ENCODE results near the gene SCAPER. TPM values are rescaled to one million over a fixed set of nuclear protein-coding genes. Genes with fewer than 3 reads are reported as not detected.
A peak's percentile ranks its signal among the peaks of the same experiment; 100 is the strongest.

The SCAPER gene
- total RNA-seq, 1 experiment from 2014 or later, result 10.3 TPM

- TF ChIP-seq TEAD1 (CRISPR knock-in tag; IDR thresholded peaks at IDR 0.05) (peak; percentile 68; the same call in 1 of the 2 replicates), E2F5 (CRISPR knock-in tag; IDR thresholded peaks at IDR 0.05) (peak; percentile 88), ZNF396 (CRISPR knock-in tag; IDR thresholded peaks at IDR 0.05; ENCODE audit: borderline replicate concordance) (no peak), TP53 (CRISPR knock-in tag; IDR thresholded peaks at IDR 0.05) (peak; percentile 94), PRDM15 (CRISPR knock-in tag; IDR thresholded peaks at IDR 0.05) (peak; percentile 41), CREB1 (CRISPR knock-in tag; IDR thresholded peaks at IDR 0.05) (peak; percentile 56; the same call in 1 of the 2 replicates), ZNF232 (CRISPR knock-in tag; IDR thresholded peaks at IDR 0.05) (peak; percentile 46; the same call in 1 of the 2 replicates), ZNF423 (CRISPR knock-in tag; IDR thresholded peaks at IDR 0.05) (no peak), ELF4 (CRISPR knock-in tag; IDR thresholded peaks at IDR 0.05; ENCODE audit: low read depth) (no peak; the same call in none of the 2 replicates), NFE2L1 (CRISPR knock-in tag; IDR thresholded peaks at IDR 0.05) (peak; percentile 81; the same call in 1 of the 2 replicates)
- TF ChIP-seq, protein P1, sequence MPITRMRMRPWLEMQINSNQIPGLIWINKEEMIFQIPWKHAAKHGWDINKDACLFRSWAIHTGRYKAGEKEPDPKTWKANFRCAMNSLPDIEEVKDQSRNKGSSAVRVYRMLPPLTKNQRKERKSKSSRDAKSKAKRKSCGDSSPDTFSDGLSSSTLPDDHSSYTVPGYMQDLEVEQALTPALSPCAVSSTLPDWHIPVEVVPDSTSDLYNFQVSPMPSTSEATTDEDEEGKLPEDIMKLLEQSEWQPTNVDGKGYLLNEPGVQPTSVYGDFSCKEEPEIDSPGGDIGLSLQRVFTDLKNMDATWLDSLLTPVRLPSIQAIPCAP (CRISPR knock-in tag; IDR thresholded peaks at IDR 0.05), result peak; percentile 84
- TF ChIP-seq, protein P2, sequence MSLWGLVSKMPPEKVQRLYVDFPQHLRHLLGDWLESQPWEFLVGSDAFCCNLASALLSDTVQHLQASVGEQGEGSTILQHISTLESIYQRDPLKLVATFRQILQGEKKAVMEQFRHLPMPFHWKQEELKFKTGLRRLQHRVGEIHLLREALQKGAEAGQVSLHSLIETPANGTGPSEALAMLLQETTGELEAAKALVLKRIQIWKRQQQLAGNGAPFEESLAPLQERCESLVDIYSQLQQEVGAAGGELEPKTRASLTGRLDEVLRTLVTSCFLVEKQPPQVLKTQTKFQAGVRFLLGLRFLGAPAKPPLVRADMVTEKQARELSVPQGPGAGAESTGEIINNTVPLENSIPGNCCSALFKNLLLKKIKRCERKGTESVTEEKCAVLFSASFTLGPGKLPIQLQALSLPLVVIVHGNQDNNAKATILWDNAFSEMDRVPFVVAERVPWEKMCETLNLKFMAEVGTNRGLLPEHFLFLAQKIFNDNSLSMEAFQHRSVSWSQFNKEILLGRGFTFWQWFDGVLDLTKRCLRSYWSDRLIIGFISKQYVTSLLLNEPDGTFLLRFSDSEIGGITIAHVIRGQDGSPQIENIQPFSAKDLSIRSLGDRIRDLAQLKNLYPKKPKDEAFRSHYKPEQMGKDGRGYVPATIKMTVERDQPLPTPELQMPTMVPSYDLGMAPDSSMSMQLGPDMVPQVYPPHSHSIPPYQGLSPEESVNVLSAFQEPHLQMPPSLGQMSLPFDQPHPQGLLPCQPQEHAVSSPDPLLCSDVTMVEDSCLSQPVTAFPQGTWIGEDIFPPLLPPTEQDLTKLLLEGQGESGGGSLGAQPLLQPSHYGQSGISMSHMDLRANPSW (CRISPR knock-in tag; conservative IDR thresholded peaks at IDR 0.05; ENCODE audit: low read depth), result no peak
- TF ChIP-seq, protein P3, sequence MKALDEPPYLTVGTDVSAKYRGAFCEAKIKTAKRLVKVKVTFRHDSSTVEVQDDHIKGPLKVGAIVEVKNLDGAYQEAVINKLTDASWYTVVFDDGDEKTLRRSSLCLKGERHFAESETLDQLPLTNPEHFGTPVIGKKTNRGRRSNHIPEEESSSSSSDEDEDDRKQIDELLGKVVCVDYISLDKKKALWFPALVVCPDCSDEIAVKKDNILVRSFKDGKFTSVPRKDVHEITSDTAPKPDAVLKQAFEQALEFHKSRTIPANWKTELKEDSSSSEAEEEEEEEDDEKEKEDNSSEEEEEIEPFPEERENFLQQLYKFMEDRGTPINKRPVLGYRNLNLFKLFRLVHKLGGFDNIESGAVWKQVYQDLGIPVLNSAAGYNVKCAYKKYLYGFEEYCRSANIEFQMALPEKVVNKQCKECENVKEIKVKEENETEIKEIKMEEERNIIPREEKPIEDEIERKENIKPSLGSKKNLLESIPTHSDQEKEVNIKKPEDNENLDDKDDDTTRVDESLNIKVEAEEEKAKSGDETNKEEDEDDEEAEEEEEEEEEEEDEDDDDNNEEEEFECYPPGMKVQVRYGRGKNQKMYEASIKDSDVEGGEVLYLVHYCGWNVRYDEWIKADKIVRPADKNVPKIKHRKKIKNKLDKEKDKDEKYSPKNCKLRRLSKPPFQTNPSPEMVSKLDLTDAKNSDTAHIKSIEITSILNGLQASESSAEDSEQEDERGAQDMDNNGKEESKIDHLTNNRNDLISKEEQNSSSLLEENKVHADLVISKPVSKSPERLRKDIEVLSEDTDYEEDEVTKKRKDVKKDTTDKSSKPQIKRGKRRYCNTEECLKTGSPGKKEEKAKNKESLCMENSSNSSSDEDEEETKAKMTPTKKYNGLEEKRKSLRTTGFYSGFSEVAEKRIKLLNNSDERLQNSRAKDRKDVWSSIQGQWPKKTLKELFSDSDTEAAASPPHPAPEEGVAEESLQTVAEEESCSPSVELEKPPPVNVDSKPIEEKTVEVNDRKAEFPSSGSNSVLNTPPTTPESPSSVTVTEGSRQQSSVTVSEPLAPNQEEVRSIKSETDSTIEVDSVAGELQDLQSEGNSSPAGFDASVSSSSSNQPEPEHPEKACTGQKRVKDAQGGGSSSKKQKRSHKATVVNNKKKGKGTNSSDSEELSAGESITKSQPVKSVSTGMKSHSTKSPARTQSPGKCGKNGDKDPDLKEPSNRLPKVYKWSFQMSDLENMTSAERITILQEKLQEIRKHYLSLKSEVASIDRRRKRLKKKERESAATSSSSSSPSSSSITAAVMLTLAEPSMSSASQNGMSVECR (CRISPR knock-in tag; IDR thresholded peaks at IDR 0.05; ENCODE audit: borderline replicate concordance), result 0 out of 2 replicates have a peak, but pooled peaks have one; percentile 13
Observed at GRCh38 chr15:76342382-76343201, 562.5 kb downstream of the SCAPER start (continued).

All from WTC11 (cell line).